Upper lobe of right lung (tissue), 1 donor: ENCODE results near the gene EPS8L3. TPM values are rescaled to one million over a fixed set of nuclear protein-coding genes. Genes with fewer than 3 reads are reported as not detected.

Source experiments
- ATAC-seq: fragments of 200-7000 bp; cut with Tn5 transposase; one replicate; pipeline ENCODE4 v1.9.1; 2020; ENCODE audit warnings: mild to moderate bottlenecking, moderate library complexity
- DNase-seq: peaks from one replicate; pipeline ENCODE4 v3.0.0-alpha.2; 2020
- H3K27ac ChIP-seq: fragments of 200-600 bp; one replicate; pipeline ENCODE4 v1.8.0; 2022
- H3K27me3 ChIP-seq: fragments of 200-600 bp; one replicate; pipeline ENCODE4 v1.8.0; 2022; ENCODE audit warnings: mild to moderate bottlenecking
- H3K36me3 ChIP-seq: fragments of 200-600 bp; one replicate; pipeline ENCODE4 v1.8.0; 2022
- H3K4me1 ChIP-seq: fragments of 200-600 bp; one replicate; pipeline ENCODE4 v1.8.0; 2022
- H3K4me3 ChIP-seq: fragments of 200-600 bp; one replicate; pipeline ENCODE4 v1.8.0; 2022; ENCODE audit warnings: mild to moderate bottlenecking
- H3K9me3 ChIP-seq: fragments of 200-600 bp; one replicate; pipeline ENCODE4 v1.8.0; 2022
- intact Hi-C: fragments of 100-400 bp; cut with DNase I; formaldehyde crosslinking; loops from one replicate; pipeline ENCODE4 v1.11.0; 2022
- total RNA-seq: library from RNA; stranded (reverse); fragmentation: NEBNext Ultra II Directional; extraction: Animal tissue kit (Norgen Biotek cat#: 25700); gene quantifications from one replicate; pipeline ENCODE4 v1.2.1, GENCODE V29; 2021
- TF ChIP-seq, protein P1 (sequence below): fragments of 200-600 bp; IDR thresholded peaks from one replicate; pipeline ENCODE4 v1.8.0; 2022; ENCODE audit warnings: antibody characterized with exemption
- donor health status: DM: no; HTN: yes; CAD: no; lungs with severe emphysema.

The EPS8L3 gene
- total RNA-seq, 1 donor from 2014 or later: not detected

DNA sequence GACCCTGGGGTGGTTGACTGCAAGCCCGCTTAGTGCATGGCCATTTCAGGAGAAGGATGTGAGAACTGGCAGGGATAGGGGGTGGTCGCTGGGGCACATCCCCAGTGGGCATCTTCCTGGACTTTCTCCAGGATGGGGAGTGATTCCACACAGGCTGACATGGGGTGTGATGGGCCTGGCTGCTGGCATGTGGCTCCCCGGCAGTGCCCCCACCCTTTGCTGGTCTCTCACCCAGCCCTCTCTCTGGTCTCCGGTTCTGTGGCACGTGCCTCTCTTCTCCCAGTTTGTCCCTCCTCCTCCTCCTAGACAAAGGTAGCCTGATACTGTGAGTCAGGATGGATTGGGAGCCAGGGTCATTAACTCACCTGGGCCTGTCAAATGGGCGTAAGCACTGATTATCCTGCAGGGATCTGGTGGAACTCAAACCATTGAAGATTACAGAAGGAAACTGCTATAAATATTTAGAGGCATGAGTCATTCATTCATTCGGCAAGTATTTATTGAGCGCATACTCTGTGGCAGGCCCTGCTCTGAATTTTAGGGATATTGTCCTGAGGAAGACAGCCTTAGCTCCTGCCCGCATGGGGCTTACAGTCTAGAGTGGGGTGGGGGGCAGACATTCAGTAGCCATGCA, 23.6 kb upstream of the EPS8L3 start:
- H3K9me3 ChIP-seq: no peaks in the 10 kb centered on the region
- H3K4me1 ChIP-seq: peaks cover 50% of the 10 kb centered on the region
- peak; percentile 40 for DNase-seq
- H3K27me3 ChIP-seq: no peaks in the 10 kb centered on the region
- H3K4me3 ChIP-seq: no peak overlapping the region
- intact Hi-C loops: no loop called here
- TF ChIP-seq, protein P1, sequence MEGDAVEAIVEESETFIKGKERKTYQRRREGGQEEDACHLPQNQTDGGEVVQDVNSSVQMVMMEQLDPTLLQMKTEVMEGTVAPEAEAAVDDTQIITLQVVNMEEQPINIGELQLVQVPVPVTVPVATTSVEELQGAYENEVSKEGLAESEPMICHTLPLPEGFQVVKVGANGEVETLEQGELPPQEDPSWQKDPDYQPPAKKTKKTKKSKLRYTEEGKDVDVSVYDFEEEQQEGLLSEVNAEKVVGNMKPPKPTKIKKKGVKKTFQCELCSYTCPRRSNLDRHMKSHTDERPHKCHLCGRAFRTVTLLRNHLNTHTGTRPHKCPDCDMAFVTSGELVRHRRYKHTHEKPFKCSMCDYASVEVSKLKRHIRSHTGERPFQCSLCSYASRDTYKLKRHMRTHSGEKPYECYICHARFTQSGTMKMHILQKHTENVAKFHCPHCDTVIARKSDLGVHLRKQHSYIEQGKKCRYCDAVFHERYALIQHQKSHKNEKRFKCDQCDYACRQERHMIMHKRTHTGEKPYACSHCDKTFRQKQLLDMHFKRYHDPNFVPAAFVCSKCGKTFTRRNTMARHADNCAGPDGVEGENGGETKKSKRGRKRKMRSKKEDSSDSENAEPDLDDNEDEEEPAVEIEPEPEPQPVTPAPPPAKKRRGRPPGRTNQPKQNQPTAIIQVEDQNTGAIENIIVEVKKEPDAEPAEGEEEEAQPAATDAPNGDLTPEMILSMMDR: no peak
- no peaks in the 10 kb centered on the region for H3K36me3 ChIP-seq
- no peak overlapping the region for H3K27ac ChIP-seq
- no peak for ATAC-seq

DNA sequence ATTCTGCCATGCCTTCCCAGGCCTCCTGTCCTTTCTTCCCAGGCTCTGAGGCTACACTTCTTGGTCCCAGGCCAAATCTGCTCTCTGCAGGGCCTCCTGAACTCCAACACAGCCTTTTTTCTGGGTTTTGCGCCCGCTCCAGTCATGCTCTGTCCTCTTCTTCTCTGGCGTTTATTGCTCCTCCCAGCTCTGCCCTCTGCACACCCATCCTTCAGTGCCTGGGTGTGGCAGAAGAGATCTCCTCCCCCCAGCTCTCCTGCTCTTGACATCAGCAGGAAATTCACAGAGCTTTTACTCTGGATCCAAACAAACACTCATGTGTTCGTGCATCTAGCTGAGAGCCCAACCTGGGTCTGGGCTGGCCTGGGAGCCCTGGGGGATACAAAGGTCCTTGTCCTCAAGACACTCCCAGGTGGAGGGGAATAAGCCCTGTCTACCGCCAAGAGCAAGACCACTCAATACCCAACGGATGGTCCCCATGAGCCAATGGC, 22.9 kb upstream of the EPS8L3 start:
- peak; percentile 70 for ATAC-seq
- no peak overlapping the region for H3K4me3 ChIP-seq
- H3K9me3 ChIP-seq: no peaks in the 10 kb centered on the region
- intact Hi-C loops: no loop called here
- H3K36me3 ChIP-seq: no peaks in the 10 kb centered on the region
- peak; percentile 69 for DNase-seq
- peaks cover 43% of the 10 kb centered on the region for H3K4me1 ChIP-seq
- H3K27ac ChIP-seq: no peak overlapping the region
- TF ChIP-seq, protein P1: no peak
- no peaks in the 10 kb centered on the region for H3K27me3 ChIP-seq

DNA sequence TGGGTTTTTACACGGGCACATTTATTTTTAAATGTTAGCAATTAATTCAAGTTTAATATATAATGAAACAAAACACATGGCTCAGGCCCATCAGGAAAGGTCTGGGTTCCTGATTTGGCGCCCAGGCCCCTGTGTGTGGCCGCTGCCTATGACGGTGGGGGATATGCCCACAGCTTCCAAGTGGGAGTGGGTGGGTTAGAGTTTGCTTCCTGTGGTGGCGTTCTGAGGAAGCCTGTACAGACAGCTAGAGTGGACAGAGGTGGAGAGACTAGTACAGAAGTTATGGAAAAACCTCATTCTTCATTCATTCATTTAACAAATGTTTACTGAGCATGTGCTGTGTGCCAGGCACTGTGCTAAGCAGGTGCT, 22.4 kb upstream of the EPS8L3 start:
- ATAC-seq: no peak

DNA sequence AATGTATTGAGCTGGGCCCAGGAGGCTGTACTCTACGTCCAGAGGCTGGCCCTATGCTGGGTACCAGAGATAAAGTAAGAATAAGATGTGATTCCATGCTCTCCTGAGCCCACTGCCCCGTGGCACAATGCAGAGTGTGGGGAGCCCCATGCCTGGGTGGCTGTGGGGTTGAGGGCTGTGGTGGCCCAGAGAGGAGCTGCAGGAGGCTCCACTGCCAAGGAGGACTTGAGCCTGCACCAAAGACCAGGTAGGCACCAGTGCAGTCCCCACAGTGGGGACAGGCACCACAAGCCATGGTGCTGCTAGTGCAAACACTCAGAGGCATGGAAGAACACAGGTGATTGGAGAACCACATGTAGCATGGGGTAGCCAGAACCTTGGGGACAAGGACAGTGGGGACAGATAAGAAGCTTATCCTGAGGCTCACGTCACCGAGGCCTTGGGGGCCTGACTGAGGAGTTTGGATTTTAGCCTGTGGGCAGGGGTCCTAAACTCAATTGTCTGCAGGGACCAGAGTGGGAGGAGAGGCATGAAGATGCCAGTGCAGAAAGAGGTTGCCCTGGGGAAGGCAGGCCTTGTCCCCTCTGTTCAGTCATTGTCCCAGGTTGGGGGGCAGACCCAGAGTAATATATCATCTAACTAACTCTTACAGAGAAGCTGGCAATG, 21.9 kb upstream of the EPS8L3 start:
- DNase-seq: peak; percentile 30

More for the DNA sequence above, 22.4 kb upstream of the EPS8L3 start:
- TF ChIP-seq, protein P1: no peak
- H3K27ac ChIP-seq: no peak overlapping the region
- intact Hi-C loops: no loop called here
- H3K36me3 ChIP-seq: no peaks in the 10 kb centered on the region
- H3K9me3 ChIP-seq: no peaks in the 10 kb centered on the region
- no peak overlapping the region for H3K4me3 ChIP-seq
- no peaks in the 10 kb centered on the region for H3K27me3 ChIP-seq
- H3K4me1 ChIP-seq: peaks cover 38% of the 10 kb centered on the region
- DNase-seq: peak; percentile 40

DNA sequence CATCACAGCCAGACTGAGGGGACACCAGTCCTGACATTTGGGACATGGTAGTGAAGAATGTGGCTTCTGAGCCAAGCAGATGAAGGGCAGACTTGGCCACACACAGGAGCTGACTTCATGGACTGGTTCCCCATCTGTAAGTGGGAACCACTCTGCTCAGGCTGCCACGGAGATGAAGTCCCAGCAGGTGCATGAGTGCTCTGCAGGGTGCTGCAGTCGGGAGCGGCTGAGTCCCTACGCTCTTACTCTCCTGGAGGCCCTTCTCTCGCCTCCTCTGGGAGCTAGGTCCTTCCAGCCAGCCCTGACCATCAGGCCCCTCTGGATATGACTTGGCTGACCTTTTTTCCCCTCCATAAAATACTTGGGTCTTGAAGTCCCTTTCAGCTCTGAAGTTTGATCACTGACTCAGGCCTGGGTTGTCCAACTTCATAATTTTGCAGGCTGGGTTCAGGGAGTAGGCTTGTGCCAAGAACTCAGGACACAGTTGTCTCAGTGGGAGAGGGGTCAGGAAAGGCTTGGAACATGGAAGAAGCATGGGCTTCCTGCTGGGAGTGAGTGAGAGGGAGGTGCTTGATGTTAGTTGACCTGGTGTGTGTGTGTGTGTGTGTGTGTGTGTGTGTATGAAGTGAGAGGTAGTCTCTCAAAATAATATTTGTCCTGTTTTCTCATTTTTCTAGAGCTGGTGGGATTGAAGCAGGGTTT, 21.0 kb upstream of the EPS8L3 start:
- H3K27me3 ChIP-seq: no peaks in the 10 kb centered on the region
- H3K36me3 ChIP-seq: no peaks in the 10 kb centered on the region
- no peak for ATAC-seq
- H3K27ac ChIP-seq: no peak overlapping the region
- peaks cover 24% of the 10 kb centered on the region for H3K4me1 ChIP-seq
- DNase-seq: peak; percentile 30
- intact Hi-C loops: no loop called here
- TF ChIP-seq, protein P1: no peak
- no peak overlapping the region for H3K4me3 ChIP-seq
- H3K9me3 ChIP-seq: no peaks in the 10 kb centered on the region

More for the DNA sequence above, 21.9 kb upstream of the EPS8L3 start:
- Histone ChIP-seq H3K27ac (no peak overlapping the region), H3K27me3 (no peaks in the 10 kb centered on the region), H3K36me3 (no peaks in the 10 kb centered on the region), H3K4me1 (peaks cover 33% of the 10 kb centered on the region), H3K9me3 (no peaks in the 10 kb centered on the region), H3K4me3 (no peak overlapping the region)
- intact Hi-C loops: no loop called here
- no peak for ATAC-seq
- TF ChIP-seq, protein P1: no peak
